HepG2 (cell line): ENCODE measurements around the gene RSPH9. TPM values are rescaled to one million over a fixed set of nuclear protein-coding genes. Genes with fewer than 3 reads are reported as not detected.

Source experiments
- EP300 ChIP-seq, 3 experiments: sonication (generic) in 1 of 3; formaldehyde crosslinking in 1 of 3; IDR thresholded peaks; 2 replicates each; pipeline versions ENCODE4 v1.5.1 to v1.6.1; 2011 to 2020; ENCODE audit warnings: low read depth in 2 of 3, low read length in 2 of 3, borderline replicate concordance in 1 of 3, improper control_type of control experiment in 1 of 3, mild to moderate bottlenecking in 1 of 3, missing genetic modification reagents in 1 of 3, moderate library complexity in 1 of 3
- FOSL2 ChIP-seq: sonication (generic); formaldehyde crosslinking; IDR thresholded peaks from 2 replicates; pipeline ENCODE4 v1.4.0; 2020; ENCODE audit warnings: missing genetic modification reagents
- HNF4G ChIP-seq, 2 experiments: sonication (generic) in 1 of 2; formaldehyde crosslinking in 1 of 2; IDR thresholded peaks; 2 replicates each; pipeline versions ENCODE4 v1.4.0 to v1.6.1; 2011 to 2020; ENCODE audit warnings: borderline replicate concordance in 2 of 2, low read depth in 2 of 2, mild to moderate bottlenecking in 2 of 2, low read length in 1 of 2, missing genetic modification reagents in 1 of 2, moderate library complexity in 1 of 2
- MEIS2 ChIP-seq: sonication (generic); formaldehyde crosslinking; IDR thresholded peaks from 2 replicates; pipeline ENCODE4 v1.9.0; 2021; ENCODE audit warnings: mild to moderate bottlenecking, missing genetic modification reagents
- TARDBP ChIP-seq: sonication (generic); formaldehyde crosslinking; IDR thresholded peaks from 2 replicates; pipeline ENCODE4 v1.8.0; 2022; ENCODE audit warnings: mild to moderate bottlenecking, missing genetic modification reagents
- ZNF878 ChIP-seq: sonication (generic); formaldehyde crosslinking; IDR thresholded peaks from 2 replicates; pipeline ENCODE4 v1.8.1; 2023; ENCODE audit warnings: mild to moderate bottlenecking, missing genetic modification reagents, moderate library complexity
- polyA plus RNA-seq, 8 experiments: library from polyadenylated mRNA; depleted of rRNA in 3 of 8; stranded (reverse) in 7 of 8; unstranded in 1 of 8; fragments of >200 nt; fragmentation: Illumina TruSeq in 4 of 8; extraction: Trizol in 4 of 8; gene quantifications; 2 replicates each; pipeline versions ENCODE4 v1.2.1 to v1.2.3, GENCODE V29; 2011 to 2016; ENCODE audit warnings: low read depth in 4 of 8, missing spikeins in 1 of 8, mixed read lengths in 1 of 8; ENCODE audit not compliant: insufficient read depth in 1 of 8
- total RNA-seq, 5 experiments: library from RNA; depleted of rRNA; stranded (reverse); fragments of >200 nt; fragmentation: Illumina TruSeq; extraction: Trizol; gene quantifications; 2 replicates each; pipeline ENCODE4 v1.2.3, GENCODE V29; 2016; ENCODE audit warnings: low read depth in 1 of 5
- TF ChIP-seq, protein P1 (sequence below): fragments of 450-650 bp; IDR thresholded peaks from 2 replicates; pipeline ENCODE4 v1.6.1; 2017
- TF ChIP-seq, protein P2 (sequence below): sonication (generic); formaldehyde crosslinking; IDR thresholded peaks from 2 replicates; pipeline ENCODE4 v1.4.0; 2020; ENCODE audit warnings: missing genetic modification reagents
- TF ChIP-seq, protein P3 (sequence below): sonication (generic); IDR thresholded peaks from 2 replicates; pipeline ENCODE4 v1.6.1; 2016; ENCODE audit warnings: low read depth, borderline replicate concordance
- TF ChIP-seq, protein P4 (sequence below): sonication (generic); formaldehyde crosslinking; IDR thresholded peaks from 2 replicates; pipeline ENCODE4 v1.4.0; 2020; ENCODE audit warnings: missing genetic modification reagents, low read depth, mild to moderate bottlenecking, borderline replicate concordance
- TF ChIP-seq, protein P5 (sequence below): sonication (generic); formaldehyde crosslinking; IDR thresholded peaks from 2 replicates; pipeline ENCODE4 v1.4.0; 2020; ENCODE audit warnings: low read depth, mild to moderate bottlenecking, missing genetic modification reagents
- TF ChIP-seq, protein P6 (sequence below): sonication (generic); formaldehyde crosslinking; IDR thresholded peaks from 2 replicates; pipeline ENCODE4 v1.5.1; 2020; ENCODE audit warnings: missing genetic modification reagents, mild to moderate bottlenecking, borderline replicate concordance
- TF ChIP-seq, protein P7 (sequence below): sonication (generic); formaldehyde crosslinking; IDR thresholded peaks from 2 replicates; pipeline ENCODE4 v1.5.1; 2020; ENCODE audit warnings: mild to moderate bottlenecking, missing genetic modification reagents, moderate library complexity

The RSPH9 gene
- total and polyA plus RNA-seq, 2 of the 13 experiments (the other 11 are each of a cell fraction or from before 2014, with no cell fraction given): 0.04 TPM; not detected in 1

DNA sequence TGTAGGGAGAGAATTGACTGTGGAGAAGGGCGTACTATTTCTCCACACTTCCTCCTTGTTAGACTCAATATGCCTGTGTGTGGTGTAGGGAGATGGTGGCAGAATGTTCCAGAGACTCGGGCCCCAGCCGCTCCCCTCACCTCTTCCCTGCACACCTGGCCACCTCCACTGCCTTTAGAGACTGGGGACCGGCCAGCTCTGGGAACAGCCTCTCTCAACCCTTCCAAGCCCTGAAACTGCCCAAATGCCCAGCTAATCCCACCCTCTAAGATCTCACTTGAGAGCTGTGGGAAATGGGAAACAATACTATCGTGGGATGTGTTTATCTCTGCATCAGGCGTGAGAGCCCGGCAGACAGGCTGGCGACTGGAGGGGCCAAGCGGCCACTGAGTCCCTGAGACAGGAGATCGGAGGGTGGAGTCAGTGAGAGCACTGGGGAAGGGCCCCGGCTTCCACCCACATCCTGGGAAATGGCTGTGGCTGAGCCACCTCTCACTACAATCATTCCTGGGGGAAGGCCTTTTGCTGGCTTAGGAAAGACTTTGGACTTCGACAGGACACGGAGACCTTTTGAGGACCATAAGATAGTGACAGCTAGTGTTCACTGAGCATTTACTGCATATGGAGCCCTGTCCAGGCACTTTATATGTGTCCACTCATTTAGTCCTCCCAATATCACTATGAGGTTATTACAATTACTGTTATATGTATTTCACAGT, 73.7 kb downstream of the RSPH9 start (continued):
- TF ChIP-seq HNF4G (IDR thresholded peaks at IDR 0.05; ENCODE audit: borderline replicate concordance, low read depth, low read length) (peak; percentile 86), HNF4G (CRISPR knock-in tag; IDR thresholded peaks at IDR 0.05; ENCODE audit: borderline replicate concordance, low read depth) (peak; percentile 50; the same call in 1 of the 2 replicates), ZNF878 (CRISPR knock-in tag) (peak; percentile 37; the same call in 1 of the 2 replicates), TARDBP (CRISPR knock-in tag) (0 out of 2 replicates have a peak, but pooled peaks have one; percentile 22), EP300 (IDR thresholded peaks at IDR 0.05; ENCODE audit: low read depth in 2 of 2, low read length in 2 of 2) (no peak), EP300 (CRISPR knock-in tag; IDR thresholded peaks at IDR 0.05; ENCODE audit: borderline replicate concordance) (no peak), MEIS2 (CRISPR knock-in tag) (peak; percentile 65; the same call in 1 of the 2 replicates), FOSL2 (CRISPR knock-in tag) (0 out of 2 replicates have a peak, but pooled peaks have one; percentile 10)
- TF ChIP-seq, protein P1, sequence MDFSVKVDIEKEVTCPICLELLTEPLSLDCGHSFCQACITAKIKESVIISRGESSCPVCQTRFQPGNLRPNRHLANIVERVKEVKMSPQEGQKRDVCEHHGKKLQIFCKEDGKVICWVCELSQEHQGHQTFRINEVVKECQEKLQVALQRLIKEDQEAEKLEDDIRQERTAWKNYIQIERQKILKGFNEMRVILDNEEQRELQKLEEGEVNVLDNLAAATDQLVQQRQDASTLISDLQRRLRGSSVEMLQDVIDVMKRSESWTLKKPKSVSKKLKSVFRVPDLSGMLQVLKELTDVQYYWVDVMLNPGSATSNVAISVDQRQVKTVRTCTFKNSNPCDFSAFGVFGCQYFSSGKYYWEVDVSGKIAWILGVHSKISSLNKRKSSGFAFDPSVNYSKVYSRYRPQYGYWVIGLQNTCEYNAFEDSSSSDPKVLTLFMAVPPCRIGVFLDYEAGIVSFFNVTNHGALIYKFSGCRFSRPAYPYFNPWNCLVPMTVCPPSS: no peak
- TF ChIP-seq, protein P2, sequence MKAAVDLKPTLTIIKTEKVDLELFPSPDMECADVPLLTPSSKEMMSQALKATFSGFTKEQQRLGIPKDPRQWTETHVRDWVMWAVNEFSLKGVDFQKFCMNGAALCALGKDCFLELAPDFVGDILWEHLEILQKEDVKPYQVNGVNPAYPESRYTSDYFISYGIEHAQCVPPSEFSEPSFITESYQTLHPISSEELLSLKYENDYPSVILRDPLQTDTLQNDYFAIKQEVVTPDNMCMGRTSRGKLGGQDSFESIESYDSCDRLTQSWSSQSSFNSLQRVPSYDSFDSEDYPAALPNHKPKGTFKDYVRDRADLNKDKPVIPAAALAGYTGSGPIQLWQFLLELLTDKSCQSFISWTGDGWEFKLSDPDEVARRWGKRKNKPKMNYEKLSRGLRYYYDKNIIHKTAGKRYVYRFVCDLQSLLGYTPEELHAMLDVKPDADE (CRISPR knock-in tag): no peak
- TF ChIP-seq, protein P3, sequence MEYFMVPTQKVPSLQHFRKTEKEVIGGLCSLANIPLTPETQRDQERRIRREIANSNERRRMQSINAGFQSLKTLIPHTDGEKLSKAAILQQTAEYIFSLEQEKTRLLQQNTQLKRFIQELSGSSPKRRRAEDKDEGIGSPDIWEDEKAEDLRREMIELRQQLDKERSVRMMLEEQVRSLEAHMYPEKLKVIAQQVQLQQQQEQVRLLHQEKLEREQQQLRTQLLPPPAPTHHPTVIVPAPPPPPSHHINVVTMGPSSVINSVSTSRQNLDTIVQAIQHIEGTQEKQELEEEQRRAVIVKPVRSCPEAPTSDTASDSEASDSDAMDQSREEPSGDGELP: 0 out of 2 replicates have a peak, but pooled peaks have one; percentile 7
- TF ChIP-seq, protein P4, sequence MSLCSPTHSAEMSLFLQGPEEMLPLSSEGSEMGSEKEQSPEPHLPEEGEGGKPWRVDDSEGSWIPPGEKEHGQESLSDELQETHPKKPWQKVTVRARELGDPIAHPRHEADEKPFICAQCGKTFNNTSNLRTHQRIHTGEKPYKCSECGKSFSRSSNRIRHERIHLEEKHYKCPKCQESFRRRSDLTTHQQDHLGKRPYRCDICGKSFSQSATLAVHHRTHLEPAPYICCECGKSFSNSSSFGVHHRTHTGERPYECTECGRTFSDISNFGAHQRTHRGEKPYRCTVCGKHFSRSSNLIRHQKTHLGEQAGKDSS (CRISPR knock-in tag): peak; percentile 76; the same call in 1 of the 2 replicates
- TF ChIP-seq, protein P5, sequence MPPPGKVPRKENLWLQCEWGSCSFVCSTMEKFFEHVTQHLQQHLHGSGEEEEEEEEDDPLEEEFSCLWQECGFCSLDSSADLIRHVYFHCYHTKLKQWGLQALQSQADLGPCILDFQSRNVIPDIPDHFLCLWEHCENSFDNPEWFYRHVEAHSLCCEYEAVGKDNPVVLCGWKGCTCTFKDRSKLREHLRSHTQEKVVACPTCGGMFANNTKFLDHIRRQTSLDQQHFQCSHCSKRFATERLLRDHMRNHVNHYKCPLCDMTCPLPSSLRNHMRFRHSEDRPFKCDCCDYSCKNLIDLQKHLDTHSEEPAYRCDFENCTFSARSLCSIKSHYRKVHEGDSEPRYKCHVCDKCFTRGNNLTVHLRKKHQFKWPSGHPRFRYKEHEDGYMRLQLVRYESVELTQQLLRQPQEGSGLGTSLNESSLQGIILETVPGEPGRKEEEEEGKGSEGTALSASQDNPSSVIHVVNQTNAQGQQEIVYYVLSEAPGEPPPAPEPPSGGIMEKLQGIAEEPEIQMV (CRISPR knock-in tag): no peak
- TF ChIP-seq, protein P6, sequence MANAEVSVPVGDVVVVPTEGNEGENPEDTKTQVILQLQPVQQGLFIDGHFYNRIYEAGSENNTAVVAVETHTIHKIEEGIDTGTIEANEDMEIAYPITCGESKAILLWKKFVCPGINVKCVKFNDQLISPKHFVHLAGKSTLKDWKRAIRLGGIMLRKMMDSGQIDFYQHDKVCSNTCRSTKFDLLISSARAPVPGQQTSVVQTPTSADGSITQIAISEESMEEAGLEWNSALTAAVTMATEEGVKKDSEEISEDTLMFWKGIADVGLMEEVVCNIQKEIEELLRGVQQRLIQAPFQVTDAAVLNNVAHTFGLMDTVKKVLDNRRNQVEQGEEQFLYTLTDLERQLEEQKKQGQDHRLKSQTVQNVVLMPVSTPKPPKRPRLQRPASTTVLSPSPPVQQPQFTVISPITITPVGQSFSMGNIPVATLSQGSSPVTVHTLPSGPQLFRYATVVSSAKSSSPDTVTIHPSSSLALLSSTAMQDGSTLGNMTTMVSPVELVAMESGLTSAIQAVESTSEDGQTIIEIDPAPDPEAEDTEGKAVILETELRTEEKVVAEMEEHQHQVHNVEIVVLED: 0 out of 2 replicates have a peak, but pooled peaks have one; percentile 11
- TF ChIP-seq, protein P7, sequence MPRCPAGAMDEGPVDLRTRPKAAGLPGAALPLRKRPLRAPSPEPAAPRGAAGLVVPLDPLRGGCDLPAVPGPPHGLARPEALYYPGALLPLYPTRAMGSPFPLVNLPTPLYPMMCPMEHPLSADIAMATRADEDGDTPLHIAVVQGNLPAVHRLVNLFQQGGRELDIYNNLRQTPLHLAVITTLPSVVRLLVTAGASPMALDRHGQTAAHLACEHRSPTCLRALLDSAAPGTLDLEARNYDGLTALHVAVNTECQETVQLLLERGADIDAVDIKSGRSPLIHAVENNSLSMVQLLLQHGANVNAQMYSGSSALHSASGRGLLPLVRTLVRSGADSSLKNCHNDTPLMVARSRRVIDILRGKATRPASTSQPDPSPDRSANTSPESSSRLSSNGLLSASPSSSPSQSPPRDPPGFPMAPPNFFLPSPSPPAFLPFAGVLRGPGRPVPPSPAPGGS (CRISPR knock-in tag): 0 out of 2 replicates have a peak, but pooled peaks have one; percentile 17
